Measurements from ENCODE around the gene KLK12. TPM values are rescaled to one million over a fixed set of nuclear protein-coding genes. Genes with fewer than 3 reads are reported as not detected.

KLK12 gene
- total and polyA plus RNA-seq, 2 of the 13 experiments (the other 11 are each of a cell fraction or from before 2014, with no cell fraction given) = not detected

- no peak overlapping the region for H3K27ac ChIP-seq (ENCODE audit: extremely low read length, insufficient read depth, low read length)
- no peak overlapping the region for H3K9ac ChIP-seq (ENCODE audit: insufficient read depth, low read depth, low read length)
- no peaks in the 10 kb centered on the region for H3K36me3 ChIP-seq (replicated peaks in 1 of 2; ENCODE audit: control insufficient read depth in 1 of 2, insufficient read depth in 2 of 2, low read length in 2 of 2)
- TF ChIP-seq, protein P1, sequence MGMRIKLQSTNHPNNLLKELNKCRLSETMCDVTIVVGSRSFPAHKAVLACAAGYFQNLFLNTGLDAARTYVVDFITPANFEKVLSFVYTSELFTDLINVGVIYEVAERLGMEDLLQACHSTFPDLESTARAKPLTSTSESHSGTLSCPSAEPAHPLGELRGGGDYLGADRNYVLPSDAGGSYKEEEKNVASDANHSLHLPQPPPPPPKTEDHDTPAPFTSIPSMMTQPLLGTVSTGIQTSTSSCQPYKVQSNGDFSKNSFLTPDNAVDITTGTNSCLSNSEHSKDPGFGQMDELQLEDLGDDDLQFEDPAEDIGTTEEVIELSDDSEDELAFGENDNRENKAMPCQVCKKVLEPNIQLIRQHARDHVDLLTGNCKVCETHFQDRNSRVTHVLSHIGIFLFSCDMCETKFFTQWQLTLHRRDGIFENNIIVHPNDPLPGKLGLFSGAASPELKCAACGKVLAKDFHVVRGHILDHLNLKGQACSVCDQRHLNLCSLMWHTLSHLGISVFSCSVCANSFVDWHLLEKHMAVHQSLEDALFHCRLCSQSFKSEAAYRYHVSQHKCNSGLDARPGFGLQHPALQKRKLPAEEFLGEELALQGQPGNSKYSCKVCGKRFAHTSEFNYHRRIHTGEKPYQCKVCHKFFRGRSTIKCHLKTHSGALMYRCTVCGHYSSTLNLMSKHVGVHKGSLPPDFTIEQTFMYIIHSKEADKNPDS (CRISPR knock-in tag; IDR thresholded peaks at IDR 0.05) = no peak
- TF ChIP-seq KAT7 (CRISPR knock-in tag; IDR thresholded peaks at IDR 0.05; ENCODE audit: borderline replicate concordance) (no peak), ZNF879 (CRISPR knock-in tag; IDR thresholded peaks at IDR 0.05) (no peak), ATF7 (IDR thresholded peaks at IDR 0.05) (no peak), ATF7 (CRISPR knock-in tag; IDR thresholded peaks at IDR 0.05) (no peak), ZUFSP (CRISPR knock-in tag; IDR thresholded peaks at IDR 0.05; ENCODE audit: borderline replicate concordance) (no peak), PHF5A (CRISPR knock-in tag; IDR thresholded peaks at IDR 0.05; ENCODE audit: low read depth, unreplicated experiment) (no peak), LRRFIP1 (CRISPR knock-in tag; conservative IDR thresholded peaks at IDR 0.05) (no peak), CHCHD3 (CRISPR knock-in tag; IDR thresholded peaks at IDR 0.05) (no peak), CTCF (CRISPR knock-in tag; IDR thresholded peaks at IDR 0.05) (no peak), KDM5B (CRISPR knock-in tag; IDR thresholded peaks at IDR 0.05; ENCODE audit: borderline replicate concordance) (no peak), ZMYM2 (CRISPR knock-in tag; IDR thresholded peaks at IDR 0.05) (no peak), ZNF749 (CRISPR knock-in tag; IDR thresholded peaks at IDR 0.05; ENCODE audit: borderline replicate concordance) (no peak)
- TF ChIP-seq, protein P2, sequence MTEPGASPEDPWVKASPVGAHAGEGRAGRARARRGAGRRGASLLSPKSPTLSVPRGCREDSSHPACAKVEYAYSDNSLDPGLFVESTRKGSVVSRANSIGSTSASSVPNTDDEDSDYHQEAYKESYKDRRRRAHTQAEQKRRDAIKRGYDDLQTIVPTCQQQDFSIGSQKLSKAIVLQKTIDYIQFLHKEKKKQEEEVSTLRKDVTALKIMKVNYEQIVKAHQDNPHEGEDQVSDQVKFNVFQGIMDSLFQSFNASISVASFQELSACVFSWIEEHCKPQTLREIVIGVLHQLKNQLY (CRISPR knock-in tag; IDR thresholded peaks at IDR 0.05) = no peak
- FAIRE-seq = no peak
- no peak overlapping the region for H3K4me2 ChIP-seq (ENCODE audit: low read depth, low read length)
- no peaks in the 10 kb centered on the region for H3K79me2 ChIP-seq (ENCODE audit: insufficient read depth, low read length)
- no peak for ATAC-seq
- WGBS (ENCODE audit: low lambda C conversion rate) = 18% methylated on average over 7 of the region's 7 CpGs
- H3K4me3 ChIP-seq (replicated peaks in 1 of 3; ENCODE audit: insufficient read depth in 1 of 3, low read depth in 2 of 3, low read length in 3 of 3) = no peak overlapping the region
- ChIA-PET POLR2A (no interaction called here), CTCF (ENCODE audit: low intra/inter-chr PET ratio, low total read pairs) (no interaction called here)
- DNase-seq (ENCODE audit: low spot score) = no peak
- in situ Hi-C loops (cut with HindIII; ENCODE audit: extremely low pct_ligation_motif_present, low pct_unique_long_range_greater_than_20kb) (no loop called here), intact Hi-C loops (cut with micrococcal nuclease; ENCODE audit: unreplicated experiment) (no loop called here)
- no peaks in the 10 kb centered on the region for H4K20me1 ChIP-seq (ENCODE audit: insufficient read depth, low read length)
- no peaks in the 10 kb centered on the region for H3K4me1 ChIP-seq (ENCODE audit: insufficient read depth, low read length)
- no peak overlapping the region for H2AFZ ChIP-seq (ENCODE audit: low read length)
- BruUV-seq (replicated peaks) = no TSS peak
- no peaks in the 10 kb centered on the region for H3K9me3 ChIP-seq (ENCODE audit: low read length)
- H3K27me3 ChIP-seq (ENCODE audit: control insufficient read depth in 1 of 2, insufficient read depth in 2 of 2, low read length in 2 of 2) = peaks cover 4 to 32% of the 10 kb centered on the region in 2 experiments; a peak in 4 of 5 replicates
Observed at GRCh38 chr19:51031220-51031879, 3.5 kb downstream of the KLK12 start.

All from HepG2 (cell line).